Choroid plexus epithelial cell (primary cell): ENCODE results near the gene PGLYRP2.
"Not testable (repeated sequence)": the region's sequence is repeated elsewhere in the genome, so short reads cannot be mapped to it uniquely, and the experiment has no call there.

ENCODE experiments used
- DNase-seq: peaks from one replicate; pipeline ENCODE4 v3.0.0-alpha.2; 2010; ENCODE audit warnings: low read depth
- H3K4me3 ChIP-seq: 2 replicates; pipeline ENCODE4 v1.5.1; 2011; ENCODE audit warnings: low read depth, mild to moderate bottlenecking, control low read depth, low read length, moderate library complexity
- TF ChIP-seq, protein P1 (sequence below): conservative IDR thresholded peaks from 2 replicates; pipeline ENCODE4 v1.5.1; 2011; ENCODE audit warnings: low read depth, mild to moderate bottlenecking, control low read depth, inconsistent platforms, low read length, moderate library complexity

PGLYRP2 gene

DNA sequence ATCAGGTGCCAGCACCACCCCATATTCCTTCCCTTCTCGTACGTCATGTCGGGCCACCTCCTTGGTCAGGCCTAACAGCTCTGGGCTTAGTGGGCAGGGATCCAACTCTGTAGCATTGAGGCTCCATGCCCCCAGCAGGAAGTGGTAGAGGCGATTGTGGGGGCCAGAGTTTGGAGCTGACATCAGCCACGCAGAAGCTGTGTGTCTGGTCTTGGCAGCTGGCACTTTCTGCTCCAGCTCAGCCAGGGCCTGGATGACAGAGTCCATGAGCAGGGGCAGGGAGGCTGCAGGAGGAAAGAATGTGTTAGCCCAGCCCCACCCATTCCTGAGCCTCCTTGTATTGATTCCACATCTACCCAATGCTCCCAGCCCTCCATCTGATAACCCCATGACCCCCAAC lies 3.0 kb downstream of the PGLYRP2 start:
- no peak overlapping the region for H3K4me3 ChIP-seq
- no peak for DNase-seq
- TF ChIP-seq, protein P1, sequence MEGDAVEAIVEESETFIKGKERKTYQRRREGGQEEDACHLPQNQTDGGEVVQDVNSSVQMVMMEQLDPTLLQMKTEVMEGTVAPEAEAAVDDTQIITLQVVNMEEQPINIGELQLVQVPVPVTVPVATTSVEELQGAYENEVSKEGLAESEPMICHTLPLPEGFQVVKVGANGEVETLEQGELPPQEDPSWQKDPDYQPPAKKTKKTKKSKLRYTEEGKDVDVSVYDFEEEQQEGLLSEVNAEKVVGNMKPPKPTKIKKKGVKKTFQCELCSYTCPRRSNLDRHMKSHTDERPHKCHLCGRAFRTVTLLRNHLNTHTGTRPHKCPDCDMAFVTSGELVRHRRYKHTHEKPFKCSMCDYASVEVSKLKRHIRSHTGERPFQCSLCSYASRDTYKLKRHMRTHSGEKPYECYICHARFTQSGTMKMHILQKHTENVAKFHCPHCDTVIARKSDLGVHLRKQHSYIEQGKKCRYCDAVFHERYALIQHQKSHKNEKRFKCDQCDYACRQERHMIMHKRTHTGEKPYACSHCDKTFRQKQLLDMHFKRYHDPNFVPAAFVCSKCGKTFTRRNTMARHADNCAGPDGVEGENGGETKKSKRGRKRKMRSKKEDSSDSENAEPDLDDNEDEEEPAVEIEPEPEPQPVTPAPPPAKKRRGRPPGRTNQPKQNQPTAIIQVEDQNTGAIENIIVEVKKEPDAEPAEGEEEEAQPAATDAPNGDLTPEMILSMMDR, result no peak

DNA sequence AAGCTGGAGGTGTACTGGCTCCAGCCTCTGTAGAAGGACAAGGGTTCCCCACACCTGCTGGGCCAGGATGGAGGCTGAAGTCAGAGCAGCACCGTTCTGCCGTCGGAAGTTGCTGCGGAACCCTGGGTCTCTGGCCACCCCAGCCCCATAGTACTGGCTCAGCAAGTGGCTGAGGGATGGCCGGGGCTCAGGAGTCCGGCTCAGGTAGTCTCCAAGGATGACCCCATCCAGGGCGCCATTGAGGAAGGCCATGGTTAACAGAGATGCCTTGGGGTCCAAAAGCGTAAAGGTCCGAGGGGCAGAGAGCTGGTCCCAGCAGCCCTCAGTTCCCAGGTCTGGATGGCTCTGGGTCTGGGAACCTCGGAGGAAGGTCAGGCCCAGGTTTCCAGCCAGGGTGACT lies 3.7 kb downstream of the PGLYRP2 start:
- no peak for DNase-seq
- no peak overlapping the region for H3K4me3 ChIP-seq
- TF ChIP-seq, protein P1, result no peak

DNA sequence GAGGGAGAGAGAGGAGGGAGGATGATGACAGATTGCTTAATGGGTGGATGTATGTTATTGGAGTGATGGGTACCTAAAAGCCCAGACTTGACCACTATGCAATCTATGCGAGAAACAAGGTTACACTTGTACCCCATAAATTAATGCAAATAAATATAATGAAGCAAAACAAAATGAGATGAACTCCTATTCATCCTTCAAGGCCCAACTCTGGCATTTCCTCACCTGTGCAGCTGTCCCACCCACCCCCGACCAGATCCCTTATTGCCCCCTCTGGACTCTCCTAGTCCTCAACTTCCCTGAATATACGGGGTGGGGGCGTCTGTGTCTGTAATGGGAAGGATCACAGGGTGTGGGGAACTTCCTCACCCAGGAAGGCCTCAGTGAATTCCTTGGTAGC lies 4.1 kb downstream of the PGLYRP2 start:
- no peak overlapping the region for H3K4me3 ChIP-seq
- no peak for DNase-seq
- TF ChIP-seq, protein P1, result no peak

DNA sequence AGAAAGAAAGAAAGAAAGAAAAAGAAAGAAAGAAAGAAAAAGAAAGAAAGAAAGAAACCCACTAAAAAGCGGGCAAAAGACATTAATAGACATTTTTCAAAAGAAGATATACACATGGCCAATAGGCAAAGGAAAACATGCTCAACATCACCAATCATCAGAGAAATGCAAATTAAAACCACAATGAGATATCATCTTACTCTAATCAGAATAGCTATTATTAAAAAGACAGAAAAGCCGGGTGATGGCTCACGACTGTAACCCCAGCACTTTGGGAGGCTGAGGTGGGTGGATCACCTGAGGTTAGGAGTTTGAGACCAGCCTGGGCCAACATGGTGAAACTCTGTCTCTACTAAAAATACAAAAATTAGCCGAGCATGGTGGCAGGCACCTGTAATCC lies 5.5 kb downstream of the PGLYRP2 start:
- H3K4me3 ChIP-seq, DNase-seq: not testable (repeated sequence)

DNA sequence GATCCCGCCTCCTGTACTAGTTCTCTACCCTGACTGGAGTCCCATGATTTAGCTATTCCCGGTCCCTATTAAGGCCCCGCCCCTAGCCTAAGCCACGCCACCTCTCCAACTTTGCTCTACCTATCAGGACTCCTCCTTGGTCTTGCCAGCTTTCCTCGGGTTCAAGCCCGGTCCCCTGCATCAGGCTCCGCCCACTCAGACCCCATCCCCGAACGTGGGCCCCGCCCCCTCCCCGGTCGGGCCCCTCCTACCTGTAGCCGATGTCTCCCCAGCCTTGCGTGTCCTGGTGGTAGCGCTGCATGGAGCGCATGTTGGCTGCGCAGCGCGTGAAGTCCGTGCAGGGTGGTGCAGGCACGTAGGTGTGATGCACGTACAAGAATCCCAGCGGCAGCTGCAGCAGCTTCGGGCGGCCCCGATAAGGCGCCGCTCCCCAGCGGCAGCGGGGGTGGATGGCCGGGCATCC lies 7.6 kb downstream of the PGLYRP2 start:
- TF ChIP-seq, protein P1, result no peak
- DNase-seq, result no peak
- H3K4me3 ChIP-seq, result no peak overlapping the region

DNA sequence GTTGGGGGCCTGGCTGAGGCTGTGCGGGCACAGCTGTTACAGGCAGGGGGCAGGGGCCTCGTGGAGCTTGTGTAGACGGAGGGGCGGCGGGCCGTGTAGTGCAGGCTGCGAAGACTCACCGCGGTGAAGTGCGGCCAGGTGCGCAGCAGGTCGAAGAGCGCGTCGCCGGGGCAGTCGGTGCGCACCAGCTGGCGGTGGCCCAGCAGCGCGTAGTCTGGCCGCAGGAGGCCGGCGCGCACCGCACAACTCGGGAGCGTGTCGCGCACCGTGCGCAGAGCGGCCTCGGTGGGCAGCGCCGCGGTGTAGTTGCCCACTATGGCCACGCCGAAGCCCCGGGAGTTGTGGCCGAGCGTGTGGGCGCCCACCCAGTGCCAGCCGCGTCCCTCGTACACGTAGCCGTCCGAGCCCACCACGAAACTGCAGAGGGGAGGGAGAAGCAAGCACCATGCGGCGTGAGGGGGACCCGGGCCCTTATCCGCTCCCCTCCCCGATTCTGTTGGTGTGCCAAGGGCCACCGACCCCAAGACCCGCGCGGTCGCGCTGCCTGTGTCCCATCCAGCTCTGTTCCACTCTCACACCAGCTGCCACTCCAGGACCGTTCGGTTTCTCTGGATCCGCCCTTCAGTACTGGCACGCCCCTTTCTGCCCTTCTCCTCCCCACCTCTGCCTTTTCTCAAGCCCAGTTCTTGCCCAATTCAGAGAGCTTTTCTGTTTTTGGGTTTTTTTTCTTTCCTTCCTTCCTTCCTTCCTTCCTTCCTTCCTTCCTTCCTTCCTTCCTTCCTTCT lies 9.6 kb downstream of the PGLYRP2 start:
- no peak for DNase-seq
- H3K4me3 ChIP-seq, result peak overlapping the region; percentile 36
- TF ChIP-seq, protein P1, result no peak

DNA sequence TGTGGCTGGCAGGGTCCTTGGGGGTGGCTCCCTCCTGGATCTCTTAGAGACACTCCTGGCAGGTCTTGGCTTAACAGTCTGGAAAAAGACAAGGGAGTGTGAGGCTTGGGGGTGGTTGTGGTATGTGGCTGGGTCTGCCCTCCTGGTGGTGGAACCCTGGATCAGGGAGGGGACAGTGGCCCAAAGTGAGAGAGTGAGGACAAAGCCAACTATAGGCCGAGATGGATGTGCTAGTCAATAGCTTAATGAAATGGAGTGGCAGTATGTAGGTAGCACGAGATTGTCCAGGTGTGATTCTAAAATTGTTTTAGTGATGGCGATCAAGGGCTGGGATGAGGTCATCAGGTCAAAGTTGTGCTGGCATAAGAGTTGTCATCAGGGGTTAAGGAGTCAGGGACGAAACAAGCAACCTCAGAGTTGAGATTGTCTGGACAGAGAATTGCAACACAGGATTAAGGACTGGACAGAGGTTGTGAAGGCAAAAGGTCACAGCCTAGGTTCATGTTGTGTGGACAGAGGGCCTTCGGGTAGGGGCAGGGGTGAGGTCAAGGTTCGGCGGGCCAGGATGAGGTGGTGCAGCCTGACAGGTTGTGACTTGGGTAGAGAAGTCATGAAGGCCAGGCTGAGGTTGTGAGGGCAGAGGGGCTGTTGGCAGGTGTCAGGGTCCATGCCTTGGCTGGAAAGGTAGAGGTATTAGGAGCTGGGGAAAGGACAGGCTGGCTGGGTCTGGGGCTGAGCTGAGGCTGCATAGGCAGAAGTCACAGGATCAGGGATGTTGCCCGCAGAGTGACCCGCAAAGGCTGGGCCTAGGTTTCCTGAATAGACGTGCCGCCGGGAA lies 10.4 kb downstream of the PGLYRP2 start:
- TF ChIP-seq, protein P1, result no peak
- no peak for DNase-seq
- H3K4me3 ChIP-seq, result no peak overlapping the region
